HT1080 (cell line): ENCODE data around the gene MTFP1. TPM values are rescaled to one million over a fixed set of nuclear protein-coding genes. Genes with fewer than 3 reads are reported as not detected.

ENCODE experiments used
- DNase-seq: peaks from one replicate; pipeline ENCODE4 v3.0.0-alpha.2; 2015; ENCODE audit warnings: low read depth
- polyA plus RNA-seq, 2 experiments: library from polyadenylated mRNA; depleted of rRNA; stranded (reverse); fragments of >200 nt; gene quantifications; 2 replicates each; pipeline ENCODE4 v1.2.3, GENCODE V29; 2015
- total RNA-seq: library from RNA; depleted of rRNA; stranded (reverse); fragments of >200 nt; shearing (Covaris generic); gene quantifications from 2 replicates; pipeline ENCODE4 v1.2.3, GENCODE V29; 2014; rRNA removed

MTFP1 gene, protein sequence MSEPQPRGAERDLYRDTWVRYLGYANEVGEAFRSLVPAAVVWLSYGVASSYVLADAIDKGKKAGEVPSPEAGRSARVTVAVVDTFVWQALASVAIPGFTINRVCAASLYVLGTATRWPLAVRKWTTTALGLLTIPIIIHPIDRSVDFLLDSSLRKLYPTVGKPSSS
- total RNA-seq, result 37.1 and 60.4 TPM in 2 replicates
- 19.3 and 29.3 TPM in 2 replicates for polyA plus RNA-seq (2015; cell fraction: cytosol; rRNA removed)
- 13.5 and 14.1 TPM in 2 replicates for polyA plus RNA-seq (2015; cell fraction: nucleus; rRNA removed)

DNA sequence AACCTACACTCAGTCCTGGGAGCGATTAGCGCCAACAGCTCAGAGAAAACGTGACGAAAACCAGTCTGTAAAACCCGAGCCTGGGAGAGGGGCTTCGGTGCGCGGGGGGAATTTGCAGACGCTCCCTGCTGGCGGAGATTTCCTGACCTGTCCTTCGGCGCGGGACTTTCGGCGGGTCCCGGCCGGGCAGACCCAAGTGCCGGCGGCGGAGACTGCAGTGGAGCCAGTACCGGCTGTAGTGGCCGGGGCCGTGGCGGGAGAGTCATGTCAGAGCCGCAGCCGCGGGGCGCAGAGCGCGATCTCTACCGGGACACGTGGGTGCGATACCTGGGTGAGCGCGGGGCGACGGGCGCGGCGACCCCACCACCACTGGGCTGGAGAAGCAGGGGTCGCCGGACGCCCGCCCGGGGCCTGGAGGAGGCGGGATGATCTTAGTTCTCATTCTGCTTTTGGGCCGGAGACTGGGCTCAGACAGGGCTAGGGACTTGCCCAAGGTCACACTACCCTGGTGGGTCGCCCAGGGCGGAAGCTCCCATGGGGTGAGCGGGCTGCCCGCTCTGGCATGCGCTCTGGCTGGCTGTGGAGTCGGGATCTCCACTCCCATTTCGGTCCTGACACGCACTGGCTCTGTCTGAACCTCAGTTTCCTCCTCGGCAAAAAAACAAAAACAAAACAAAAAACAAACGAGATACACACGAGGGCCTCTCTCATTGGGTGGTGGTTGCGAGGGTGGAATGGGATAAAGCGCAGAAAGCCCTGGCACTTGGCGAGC, at the start of gene MTFP1:
Gene MTFP1, plus strand, starts transcription at position 153 of the 772 bp plus-strand sequence. Its CDS starts 112 bp downstream, at position 265.
- DNase-seq, result peak; percentile 69

- no peak for DNase-seq
Observed at GRCh38 chr22:30380011-30380410, 45.6 kb upstream of the MTFP1 start.

GRCh38 chr22:30381264-30381663, 44.3 kb upstream of the MTFP1 start:
- DNase-seq, result no peak

- DNase-seq, result no peak
Observed at GRCh38 chr22:30382340-30382739, 43.2 kb upstream of the MTFP1 start.

- DNase-seq, result no peak
Observed at GRCh38 chr22:30383061-30383460, 42.5 kb upstream of the MTFP1 start.

DNA sequence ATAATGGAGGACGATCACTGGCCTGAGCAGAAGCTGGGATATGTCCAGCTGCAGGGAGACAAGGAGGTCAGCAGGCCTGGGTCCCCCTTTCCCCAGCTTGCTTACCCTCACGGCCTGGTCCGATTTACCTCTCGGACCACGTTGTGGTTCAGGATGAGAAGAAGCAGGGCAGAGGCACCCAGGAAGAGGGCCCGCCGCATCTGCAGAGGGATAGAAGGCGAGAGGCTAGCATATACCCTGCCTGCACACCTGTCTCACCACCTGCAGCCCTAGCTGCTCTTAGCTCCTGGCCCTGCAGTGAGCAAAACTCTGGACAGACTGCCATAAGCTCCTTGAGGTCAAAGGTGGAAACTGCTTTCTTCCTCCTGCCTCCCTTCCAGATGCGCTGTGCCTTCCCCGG, 39.6 kb upstream of the MTFP1 start:
- no peak for DNase-seq

DNA sequence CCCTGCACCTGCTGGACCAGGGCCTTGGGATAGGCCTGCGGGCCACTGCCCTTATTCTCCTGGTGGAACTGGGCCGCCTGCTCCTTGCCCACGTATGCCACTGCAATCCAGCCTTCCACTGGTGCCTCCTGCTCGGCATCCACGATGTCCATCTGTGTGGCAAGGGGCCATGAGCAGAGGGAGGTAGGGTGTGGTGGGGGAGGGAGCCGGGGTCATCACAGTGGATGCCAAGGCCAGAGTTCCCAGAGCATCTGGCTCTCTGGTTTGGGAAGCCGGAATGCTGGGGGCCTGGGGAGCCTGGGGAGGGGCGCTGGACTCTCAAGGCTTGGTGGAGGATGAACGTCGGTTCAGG, 39.0 kb upstream of the MTFP1 start:
- DNase-seq, result no peak

DNA sequence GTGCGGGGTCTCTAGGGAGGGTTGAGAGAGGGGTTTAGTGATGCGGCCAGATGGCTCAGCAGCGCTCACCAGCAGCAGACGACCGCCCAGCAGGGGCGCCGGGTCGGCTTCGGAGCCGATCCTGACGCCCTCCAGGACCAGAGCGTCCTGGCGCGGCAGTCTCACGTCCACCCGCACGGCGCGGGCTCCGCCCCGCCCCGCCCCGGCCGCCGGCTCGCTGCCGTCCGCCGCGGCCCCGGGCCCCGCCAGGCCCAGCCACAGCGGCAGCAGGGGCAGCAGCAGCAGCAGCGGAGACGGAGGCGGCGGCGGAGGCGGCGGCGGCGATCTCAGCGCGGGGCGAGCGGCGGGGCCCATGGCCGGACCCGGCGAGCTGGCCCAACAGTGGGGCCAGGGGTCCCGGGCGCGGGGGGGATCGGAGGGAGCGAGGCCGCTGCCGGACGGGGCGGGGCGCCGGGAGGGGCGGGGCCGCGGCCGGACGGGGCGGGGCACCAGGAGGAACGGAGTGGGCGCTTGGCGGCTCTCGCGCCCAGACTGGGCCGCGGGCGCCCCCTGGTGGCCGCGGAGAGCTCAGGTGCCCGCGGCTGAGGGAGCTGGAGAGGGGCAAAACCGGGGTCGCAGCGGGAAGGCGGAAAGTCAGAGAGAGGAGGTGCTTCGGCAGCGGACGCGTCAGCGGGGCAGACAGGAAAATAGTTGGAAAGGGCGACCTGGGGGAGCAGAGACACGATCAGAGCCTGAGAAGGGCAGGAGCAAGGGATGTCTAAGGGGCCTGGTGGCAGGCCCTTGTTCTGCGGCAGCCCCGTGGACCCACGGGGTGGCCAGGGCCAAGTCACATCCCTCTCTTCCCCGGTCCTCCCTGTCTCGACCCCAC, 38.4 kb upstream of the MTFP1 start, which contains the start of gene RNF215:
Gene RNF215, minus strand, starts transcription at position 452 of the 868 bp plus-strand sequence. Its CDS starts 98 bp downstream, at position 354.
- peak; percentile 51 for DNase-seq

- peak; percentile 72 for DNase-seq
Observed at GRCh38 chr22:30390974-30391691, 34.4 kb upstream of the MTFP1 start.

GRCh38 chr22:30392661-30393321, 32.8 kb upstream of the MTFP1 start:
- no peak for DNase-seq

DNA sequence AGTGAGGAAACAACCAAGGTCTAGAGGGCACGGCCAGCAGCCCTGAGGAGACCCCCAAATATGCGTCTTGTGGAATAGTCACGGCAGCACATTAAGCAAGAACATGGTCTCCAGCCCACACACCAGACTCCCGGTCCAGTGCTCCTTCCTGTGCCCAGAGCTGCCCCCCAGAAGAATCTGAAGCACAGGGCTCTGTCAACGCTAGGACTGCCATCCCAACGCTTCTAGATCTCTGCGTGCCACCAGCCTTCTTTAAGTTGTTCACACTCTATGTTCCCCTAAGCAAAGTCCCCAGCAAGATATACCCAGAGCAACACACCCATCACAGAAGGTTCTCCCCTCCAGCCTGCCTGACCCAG, 32.3 kb upstream of the MTFP1 start:
- DNase-seq, result no peak

DNA sequence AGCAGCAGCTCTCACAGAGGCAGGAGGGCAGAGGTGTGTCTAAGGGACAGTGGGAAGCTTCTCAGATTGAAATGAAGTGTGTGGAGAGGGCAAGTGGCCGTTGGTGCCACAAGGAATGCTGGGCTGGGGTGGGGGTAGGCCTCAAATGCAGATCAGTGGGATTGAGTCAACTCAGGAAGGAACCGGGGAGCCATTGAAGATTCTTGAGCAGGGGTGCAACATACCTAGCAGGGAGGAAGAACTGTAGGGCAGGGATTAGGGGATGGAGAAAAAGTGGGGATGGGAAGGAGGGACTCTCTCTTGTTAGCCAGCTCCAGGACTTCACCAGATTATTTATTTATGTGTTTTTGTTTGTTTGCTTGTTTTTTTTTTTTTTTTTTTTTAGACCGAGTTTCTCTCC, 31.7 kb upstream of the MTFP1 start:
- DNase-seq, result no peak

GRCh38 chr22:30396871-30397655, 28.5 kb upstream of the MTFP1 start, which contains the start of gene SEC14L2:
SEC14L2 (plus strand) TSS chr22:30397018; CDS start chr22:30397117, 99 bp downstream.
- peak; percentile 40 for DNase-seq

- DNase-seq, result no peak
Observed at GRCh38 chr22:30397656-30398635, 27.6 kb upstream of the MTFP1 start.

DNA sequence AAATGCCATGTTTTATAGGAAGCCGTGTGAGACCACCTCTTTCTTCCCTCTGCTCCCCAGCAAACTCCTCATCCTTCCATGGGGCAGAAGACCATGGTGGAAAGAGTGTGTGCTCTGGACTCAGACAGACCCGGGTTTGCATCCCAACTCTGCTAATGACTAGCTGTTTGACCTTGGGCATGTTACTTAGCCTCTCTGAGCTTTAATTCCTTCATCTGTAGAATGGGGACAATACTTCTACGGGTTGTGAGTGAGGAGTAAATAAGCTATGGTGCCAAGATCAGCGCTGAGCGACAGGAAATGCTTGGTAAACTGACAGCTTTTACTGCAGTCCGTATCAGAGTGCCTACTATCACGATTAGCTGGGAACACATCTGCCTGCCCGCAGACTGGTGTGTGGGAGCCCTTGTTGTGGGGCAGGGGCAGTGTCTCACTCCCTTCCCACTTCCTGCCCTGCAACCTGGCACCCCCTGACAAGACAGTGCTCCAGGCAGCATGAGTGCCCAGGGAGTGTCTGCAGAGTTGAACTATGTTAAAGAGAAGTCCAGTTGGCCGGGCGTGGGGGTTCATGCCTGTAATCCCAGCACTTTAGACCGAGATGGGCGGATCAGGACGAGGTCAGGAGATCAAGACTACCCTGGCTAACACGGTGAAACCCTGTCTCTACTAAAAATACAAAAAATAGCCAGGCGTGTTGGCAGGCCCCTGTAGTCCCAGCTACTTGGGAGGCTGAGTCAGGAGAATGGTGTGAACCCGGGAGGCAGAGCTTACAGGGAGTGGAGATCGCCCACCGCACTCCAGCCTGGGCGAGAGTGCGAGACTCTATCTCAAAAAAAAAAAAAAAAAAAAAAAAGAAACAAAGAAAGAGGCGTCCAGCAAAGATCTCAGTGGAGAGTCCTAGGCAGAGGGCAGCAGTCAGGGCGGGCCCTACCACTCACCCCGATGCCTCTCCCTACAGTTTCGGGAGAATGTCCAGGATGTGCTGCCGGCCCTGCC, 26.6 kb upstream of the MTFP1 start:
- no peak for DNase-seq

DNA sequence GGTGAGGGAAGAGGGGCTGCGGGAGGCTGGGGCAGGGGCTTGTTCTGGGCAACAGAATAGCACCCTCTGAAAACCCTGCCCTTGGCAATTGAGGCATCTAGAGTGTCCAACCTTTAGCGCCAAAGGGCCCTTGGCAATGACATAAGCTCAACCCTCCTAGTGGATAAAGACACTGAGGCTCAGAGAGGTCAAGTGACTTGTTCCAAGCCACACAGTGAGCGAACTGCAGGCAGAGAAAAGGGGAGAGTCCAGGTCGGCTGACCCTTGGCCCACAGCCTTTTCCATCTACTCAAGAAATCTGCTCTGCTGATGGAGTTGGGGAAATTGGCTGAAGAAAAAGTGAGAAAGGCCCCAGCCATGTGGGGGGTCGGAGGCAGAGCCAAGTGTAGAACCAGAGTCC, 25.9 kb upstream of the MTFP1 start:
- DNase-seq, result no peak

DNA sequence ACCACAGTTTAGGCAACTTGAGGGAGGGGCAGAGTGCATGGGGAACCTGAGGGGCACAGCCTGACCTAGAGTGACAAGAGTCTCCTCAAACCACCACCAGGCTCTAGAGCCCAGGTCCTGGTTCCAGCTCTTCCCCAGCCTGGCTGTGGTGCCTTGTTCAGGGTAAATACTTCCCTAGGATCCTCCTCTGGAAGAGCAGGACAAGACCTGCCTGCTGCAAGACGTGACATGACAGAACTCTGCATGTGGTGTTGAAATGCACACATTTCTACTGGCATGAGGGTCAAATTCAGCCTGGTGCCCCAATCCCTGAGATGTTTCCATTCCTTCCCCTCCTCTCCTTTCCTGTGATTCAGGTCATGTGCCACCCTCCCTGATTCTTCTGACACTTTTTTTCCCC, 25.4 kb upstream of the MTFP1 start:
- DNase-seq, result no peak
